Stimulated activated CD4-positive, alpha-beta T cell treated with anti-CD3 and anti-CD28 coated beads, TNF-alpha, amount 100 ng/mL, for 24 hours (primary cell): ENCODE data around the gene SMPD4.
A peak's percentile ranks its signal among the peaks of the same experiment; 100 is the strongest.
"Not testable (repeated sequence)": the region's sequence is repeated elsewhere in the genome, so short reads cannot be mapped to it uniquely, and the experiment has no call there.

Experiments
- DNase-seq, 3 experiments: peaks; one replicate each; pipeline ENCODE4 v3.0.0-alpha.2; 2020; ENCODE audit warnings: low read depth in 3 of 3

The SMPD4 gene

GRCh38 chr2:130181325-130181879 is at the start of gene SMPD4:
TSS of gene SMPD4 (minus strand) at chr2:130181602. CDS start at chr2:130176592, 5,010 bp downstream.
- peak; percentile 96 to 98 (median 97) for DNase-seq

- not testable (repeated sequence) for DNase-seq
Measured at GRCh38 chr2:130230907-130231306, 49.5 kb upstream of the SMPD4 start.

GRCh38 chr2:130230376-130230775 is 49.0 kb upstream of the SMPD4 start:
- not testable (repeated sequence) for DNase-seq

GRCh38 chr2:130229161-130229510 is 47.7 kb upstream of the SMPD4 start:
- DNase-seq, result peak in 1 of 3 experiments; percentile 23

- not testable (repeated sequence) for DNase-seq
Measured at GRCh38 chr2:130228467-130229160, 47.2 kb upstream of the SMPD4 start.

- not testable (repeated sequence) for DNase-seq
Measured at GRCh38 chr2:130228005-130228404, 46.6 kb upstream of the SMPD4 start.

GRCh38 chr2:130222523-130222922 is 41.1 kb upstream of the SMPD4 start:
- DNase-seq, result not testable (repeated sequence)

- not testable (repeated sequence) for DNase-seq
Measured at GRCh38 chr2:130220505-130220904, 39.1 kb upstream of the SMPD4 start.

GRCh38 chr2:130219147-130219546 is 37.7 kb upstream of the SMPD4 start:
- not testable (repeated sequence) for DNase-seq

- not testable (repeated sequence) for DNase-seq
Measured at GRCh38 chr2:130207051-130207450, 25.6 kb upstream of the SMPD4 start.

GRCh38 chr2:130203150-130203549 is 21.7 kb upstream of the SMPD4 start:
- not testable (repeated sequence) for DNase-seq

- DNase-seq, result not testable (repeated sequence)
Measured at GRCh38 chr2:130202518-130202917, 21.1 kb upstream of the SMPD4 start.

GRCh38 chr2:130198343-130198742 is 16.9 kb upstream of the SMPD4 start, which contains the start of gene TUBA3E:
TSS of gene TUBA3E (minus strand) at chr2:130198439. CDS start at chr2:130198360, 79 bp downstream.
- no peak for DNase-seq

- not testable (repeated sequence) for DNase-seq
Measured at GRCh38 chr2:130196052-130196451, 14.7 kb upstream of the SMPD4 start.

GRCh38 chr2:130195089-130195635 is 13.8 kb upstream of the SMPD4 start:
- DNase-seq, result not testable (repeated sequence)

GRCh38 chr2:130193824-130194223 is 12.4 kb upstream of the SMPD4 start:
- DNase-seq, result not testable (repeated sequence)

GRCh38 chr2:130192451-130192850 is 11.0 kb upstream of the SMPD4 start:
- not testable (repeated sequence) for DNase-seq

- DNase-seq, result not testable (repeated sequence)
Measured at GRCh38 chr2:130191319-130191718, 9.9 kb upstream of the SMPD4 start.

GRCh38 chr2:130190237-130190636 is 8.8 kb upstream of the SMPD4 start:
- no peak for DNase-seq

- not testable (repeated sequence) for DNase-seq
Measured at GRCh38 chr2:130188958-130189357, 7.6 kb upstream of the SMPD4 start.

- not testable (repeated sequence) for DNase-seq
Measured at GRCh38 chr2:130187859-130188792, 6.7 kb upstream of the SMPD4 start.

GRCh38 chr2:130187268-130187667 is 5.9 kb upstream of the SMPD4 start:
- no peak for DNase-seq
